PFSK-1 (cell line): ENCODE data around the gene WNT7B.

Experiments
- FOXP2 ChIP-seq: optimal IDR thresholded peaks from 2 replicates; pipeline ENCODE3; 2011; ENCODE audit warnings: borderline replicate concordance, control low read depth, inconsistent platforms; ENCODE audit not compliant: insufficient read depth; ENCODE audit errors: extremely low read length, extremely low read depth
- POLR2AphosphoS5 ChIP-seq: IDR thresholded peaks from 2 replicates; pipeline ENCODE4 v1.6.1; 2012; ENCODE audit warnings: low read depth, mild to moderate bottlenecking, control low read depth, low read length, moderate library complexity
- REST ChIP-seq, 2 experiments: IDR thresholded peaks; 2 replicates each; pipeline versions ENCODE4 v1.6.1 to v1.8.0; 2011 to 2012; ENCODE audit warnings: low read depth in 2 of 2, low read length in 2 of 2, control low read depth in 1 of 2, inconsistent platforms in 1 of 2, mild to moderate bottlenecking in 1 of 2, moderate library complexity in 1 of 2; ENCODE audit not compliant: insufficient read depth in 1 of 2
- SIN3A ChIP-seq: IDR thresholded peaks from 2 replicates; pipeline ENCODE4 v1.6.1; 2012; ENCODE audit warnings: mild to moderate bottlenecking, low read length, moderate library complexity, borderline replicate concordance; ENCODE audit not compliant: insufficient read depth
- TAF1 ChIP-seq: IDR thresholded peaks from 2 replicates; pipeline ENCODE4 v1.6.1; 2012; ENCODE audit warnings: low read length, control low read depth, borderline replicate concordance; ENCODE audit not compliant: insufficient read depth

WNT7B gene

GRCh38 chr22:45946805-45947600 lies 30.0 kb downstream of the WNT7B start:
- no peak for TF ChIP-seq FOXP2
- TF ChIP-seq SIN3A = no peak
- TF ChIP-seq TAF1 = no peak
- no peak for TF ChIP-seq POLR2AphosphoS5
- no peak for TF ChIP-seq REST (IDR thresholded peaks at IDR 0.05; ENCODE audit: insufficient read depth in 1 of 2, low read depth in 2 of 2, low read length in 2 of 2)

GRCh38 chr22:45945621-45946106 lies 31.3 kb downstream of the WNT7B start:
- TF ChIP-seq REST (IDR thresholded peaks at IDR 0.05; ENCODE audit: insufficient read depth in 1 of 2, low read depth in 2 of 2, low read length in 2 of 2) = no peak
- no peak for TF ChIP-seq POLR2AphosphoS5
- no peak for TF ChIP-seq FOXP2
- TF ChIP-seq TAF1 = no peak
- no peak for TF ChIP-seq SIN3A

- TF ChIP-seq FOXP2 = no peak
- no peak for TF ChIP-seq SIN3A
- TF ChIP-seq REST (IDR thresholded peaks at IDR 0.05; ENCODE audit: insufficient read depth in 1 of 2, low read depth in 2 of 2, low read length in 2 of 2) = no peak
- TF ChIP-seq POLR2AphosphoS5 = no peak
- TF ChIP-seq TAF1 = no peak
Measured at GRCh38 chr22:45942787-45943493, 34.0 kb downstream of the WNT7B start.

GRCh38 chr22:45942344-45942743 lies 34.6 kb downstream of the WNT7B start:
- TF ChIP-seq TAF1 (no peak), REST (IDR thresholded peaks at IDR 0.05; ENCODE audit: insufficient read depth in 1 of 2, low read depth in 2 of 2, low read length in 2 of 2) (no peak), FOXP2 (no peak), POLR2AphosphoS5 (no peak), SIN3A (no peak)

- TF ChIP-seq FOXP2 (no peak), TAF1 (no peak), SIN3A (no peak), REST (IDR thresholded peaks at IDR 0.05; ENCODE audit: insufficient read depth in 1 of 2, low read depth in 2 of 2, low read length in 2 of 2) (no peak), POLR2AphosphoS5 (no peak)
Measured at GRCh38 chr22:45938913-45939312, 38.0 kb downstream of the WNT7B start.
